Immature natural killer cell (primary cell): ENCODE measurements around the gene LRRC39. TPM values are rescaled to one million over a fixed set of nuclear protein-coding genes. Genes with fewer than 3 reads are reported as not detected.

Experiments used
- DNase-seq, 3 donors: peaks; one replicate each; pipeline ENCODE4 v3.0.0; 2022; ENCODE audit warnings: mixed read lengths in 1 of 3
- H3K27ac Mint-ChIP-seq, 6 donors: one replicate each; pipeline ENCODE4 v1.8.0; 2020; ENCODE audit warnings: mixed read lengths in 6 of 6, mild to moderate bottlenecking in 5 of 6, inconsistent platforms in 4 of 6, moderate library complexity in 3 of 6
- H3K27me3 Mint-ChIP-seq, 3 donors: one replicate each; pipeline ENCODE4 v1.8.0; 2020 to 2021; ENCODE audit warnings: low read depth in 3 of 3, mild to moderate bottlenecking in 3 of 3, mixed read lengths in 3 of 3, moderate library complexity in 3 of 3, inconsistent platforms in 1 of 3
- H3K36me3 Mint-ChIP-seq, 3 donors: one replicate each; pipeline ENCODE4 v1.8.0; 2020; ENCODE audit warnings: mixed read lengths in 3 of 3, inconsistent platforms in 2 of 3, mild to moderate bottlenecking in 2 of 3
- H3K4me1 Mint-ChIP-seq, 2 donors: one replicate each; pipeline ENCODE4 v1.8.0; 2020; ENCODE audit warnings: inconsistent platforms in 2 of 2, mild to moderate bottlenecking in 2 of 2, mixed read lengths in 2 of 2, moderate library complexity in 1 of 2
- H3K4me3 Mint-ChIP-seq, 5 donors: one replicate each; pipeline ENCODE4 v1.8.0; 2020; ENCODE audit warnings: mild to moderate bottlenecking in 5 of 5, mixed read lengths in 5 of 5, inconsistent platforms in 3 of 5, moderate library complexity in 3 of 5
- H3K9me3 Mint-ChIP-seq, 6 donors: one replicate each; pipeline ENCODE4 v1.8.0; 2020; ENCODE audit warnings: mild to moderate bottlenecking in 6 of 6, mixed read lengths in 6 of 6, inconsistent platforms in 4 of 6, moderate library complexity in 3 of 6
- polyA plus RNA-seq, 3 donors: library from polyadenylated mRNA; unstranded; fragments of 300-500 nt; fragmentation: Illumina TruSeq; gene quantifications; one replicate each; pipeline ENCODE4 v1.2.3, GENCODE V29; 2021

The LRRC39 gene
- polyA plus RNA-seq, 3 donors from 2014 or later, result not detected

GRCh38 chr1:100137602-100138001 lies 40.5 kb downstream of the LRRC39 start:
- Mint-ChIP-seq H3K4me1 (peaks cover 19 to 31% of the 10 kb centered on the region in 2 donors), H3K27me3 (peaks cover 6 to 7% (median 6%) of the 10 kb centered on the region in 3 donors), H3K36me3 (peaks cover 12 to 37% (median 19%) of the 10 kb centered on the region in 3 donors), H3K27ac (peak overlapping the region in 1 of 6 donors; percentile 35), H3K4me3 (no peak overlapping the region), H3K9me3 (no peaks in the 10 kb centered on the region)
- DNase-seq, result no peak

GRCh38 chr1:100134872-100135271 lies 43.2 kb downstream of the LRRC39 start:
- Mint-ChIP-seq H3K4me1 (peaks cover 29 to 47% of the 10 kb centered on the region in 2 donors), H3K4me3 (no peak overlapping the region), H3K9me3 (no peaks in the 10 kb centered on the region), H3K36me3 (peaks cover 0 to 17% (median 6%) of the 10 kb centered on the region in 3 donors), H3K27me3 (peaks cover 6 to 8% (median 6%) of the 10 kb centered on the region in 3 donors), H3K27ac (peak overlapping the region in 1 of 6 donors; percentile 12)
- DNase-seq, result no peak

- Mint-ChIP-seq H3K27ac (peak within 1 kb of the TSS; percentile 94 to 97 (median 96)), H3K4me1 (peaks cover 29 to 47% of the 10 kb centered on the region in 2 donors), H3K36me3 (peaks cover 0 to 4% (median 0%) of the 10 kb centered on the region in 3 donors), H3K4me3 (peak within 1 kb of the TSS; percentile 95 to 100 (median 99)), H3K9me3 (no peaks in the 10 kb centered on the region), H3K27me3 (peaks cover 6 to 8% (median 6%) of the 10 kb centered on the region in 3 donors)
- DNase-seq, result peak; percentile 94 to 96 (median 95)
Observed at GRCh38 chr1:100132566-100133477, 45.2 kb downstream of the LRRC39 start, which contains the start of the genes SASS6 and TRMT13. TSS of gene SASS6 (minus strand) at chr1:100132930. CDS start at chr1:100132814, 116 bp downstream. TSS of gene TRMT13 (plus strand) at chr1:100133163. CDS start at chr1:100133169, 6 bp downstream.

- Mint-ChIP-seq H3K27me3 (peaks cover 6 to 8% (median 6%) of the 10 kb centered on the region in 3 donors), H3K9me3 (no peaks in the 10 kb centered on the region), H3K4me1 (peaks cover 29 to 47% of the 10 kb centered on the region in 2 donors), H3K36me3 (no peaks in the 10 kb centered on the region), H3K4me3 (peak overlapping the region; percentile 95 to 100 (median 99)), H3K27ac (peak overlapping the region in 4 of 6 donors; percentile 55 to 96 (median 77))
- DNase-seq, result no peak
Observed at GRCh38 chr1:100131623-100132022, 46.4 kb downstream of the LRRC39 start.

- Mint-ChIP-seq H3K4me3 (peak overlapping the region in 2 of 5 donors; percentile 15 to 30), H3K4me1 (peaks cover 29 to 44% of the 10 kb centered on the region in 2 donors), H3K27ac (no peak overlapping the region), H3K27me3 (peaks cover 6 to 8% (median 6%) of the 10 kb centered on the region in 3 donors), H3K9me3 (no peaks in the 10 kb centered on the region), H3K36me3 (peaks cover 0 to 7% (median 5%) of the 10 kb centered on the region in 3 donors)
- DNase-seq, result no peak
Observed at GRCh38 chr1:100130552-100131077, 47.4 kb downstream of the LRRC39 start.

- DNase-seq, result no peak
- Mint-ChIP-seq H3K27me3 (no peaks in the 10 kb centered on the region), H3K4me1 (peaks cover 6 to 12% of the 10 kb centered on the region in 2 donors), H3K36me3 (peaks cover 4 to 8% (median 5%) of the 10 kb centered on the region in 3 donors), H3K4me3 (no peak overlapping the region), H3K27ac (peak overlapping the region in 1 of 6 donors; percentile 34), H3K9me3 (no peaks in the 10 kb centered on the region)
Observed at GRCh38 chr1:100127226-100127625, 50.8 kb downstream of the LRRC39 start.

- Mint-ChIP-seq H3K27ac (no peak overlapping the region), H3K4me3 (no peak overlapping the region), H3K9me3 (no peaks in the 10 kb centered on the region), H3K36me3 (peaks cover 13 to 24% (median 16%) of the 10 kb centered on the region in 3 donors), H3K27me3 (no peaks in the 10 kb centered on the region), H3K4me1 (no peaks in the 10 kb centered on the region)
- DNase-seq, result no peak
Observed at GRCh38 chr1:100122177-100122576, 55.9 kb downstream of the LRRC39 start.

GRCh38 chr1:100115524-100115923 lies 62.5 kb downstream of the LRRC39 start:
- DNase-seq, result no peak
- H3K27ac Mint-ChIP-seq, result no peak overlapping the region

GRCh38 chr1:100109554-100110066 lies 68.4 kb downstream of the LRRC39 start:
- H3K36me3 Mint-ChIP-seq, result peaks cover 11 to 25% (median 11%) of the 10 kb centered on the region in 3 donors
- DNase-seq, result no peak
- H3K4me1 Mint-ChIP-seq, result no peaks in the 10 kb centered on the region
- no peaks in the 10 kb centered on the region for H3K27me3 Mint-ChIP-seq
- H3K9me3 Mint-ChIP-seq, result no peaks in the 10 kb centered on the region
- H3K27ac Mint-ChIP-seq, result no peak overlapping the region
- H3K4me3 Mint-ChIP-seq, result no peak overlapping the region

More at GRCh38 chr1:100115524-100115923, 62.5 kb downstream of the LRRC39 start:
- Mint-ChIP-seq H3K27me3 (no peaks in the 10 kb centered on the region), H3K36me3 (peaks cover 12 to 23% (median 14%) of the 10 kb centered on the region in 3 donors), H3K9me3 (no peaks in the 10 kb centered on the region), H3K4me3 (no peak overlapping the region), H3K4me1 (no peaks in the 10 kb centered on the region)

- Mint-ChIP-seq H3K36me3 (peaks cover 18 to 34% (median 18%) of the 10 kb centered on the region in 3 donors), H3K27ac (no peak overlapping the region), H3K9me3 (no peaks in the 10 kb centered on the region), H3K4me1 (no peaks in the 10 kb centered on the region), H3K4me3 (no peak overlapping the region), H3K27me3 (no peaks in the 10 kb centered on the region)
- no peak for DNase-seq
Observed at GRCh38 chr1:100107696-100108095, 70.4 kb downstream of the LRRC39 start.

- no peak for DNase-seq
- H3K4me1 Mint-ChIP-seq, result no peaks in the 10 kb centered on the region
- H3K36me3 Mint-ChIP-seq, result peaks cover 16 to 43% (median 25%) of the 10 kb centered on the region in 3 donors
- no peaks in the 10 kb centered on the region for H3K27me3 Mint-ChIP-seq
- H3K9me3 Mint-ChIP-seq, result no peaks in the 10 kb centered on the region
- H3K27ac Mint-ChIP-seq, result no peak overlapping the region
- no peak overlapping the region for H3K4me3 Mint-ChIP-seq
Observed at GRCh38 chr1:100101564-100101963, 76.5 kb downstream of the LRRC39 start.

GRCh38 chr1:100100202-100100601 lies 77.9 kb downstream of the LRRC39 start:
- H3K27me3 Mint-ChIP-seq, result no peaks in the 10 kb centered on the region
- no peak overlapping the region for H3K4me3 Mint-ChIP-seq
- DNase-seq, result no peak
- no peak overlapping the region for H3K27ac Mint-ChIP-seq
- no peaks in the 10 kb centered on the region for H3K9me3 Mint-ChIP-seq
- H3K36me3 Mint-ChIP-seq, result peaks cover 11 to 38% (median 27%) of the 10 kb centered on the region in 3 donors
- H3K4me1 Mint-ChIP-seq, result no peaks in the 10 kb centered on the region
